ENCODE data around the gene ZNRF1. TPM values are rescaled to one million over a fixed set of nuclear protein-coding genes. Genes with fewer than 3 reads are reported as not detected.

ZNRF1 gene
- total and polyA plus RNA-seq, 2 of the 13 experiments (the other 11 are each of a cell fraction or from before 2014, with no cell fraction given), result 43.9 to 58.7 TPM

- TF ChIP-seq UBTF (CRISPR knock-in tag; IDR thresholded peaks at IDR 0.05) (no peak), ZNF407 (CRISPR knock-in tag; IDR thresholded peaks at IDR 0.05; ENCODE audit: not compliant biosample characterization) (no peak), TOE1 (CRISPR knock-in tag; IDR thresholded peaks at IDR 0.05) (no peak), ERF (CRISPR knock-in tag; IDR thresholded peaks at IDR 0.05) (peak; percentile 50; the same call in 1 of the 2 replicates), DRAP1 (CRISPR knock-in tag; IDR thresholded peaks at IDR 0.05) (peak; percentile 57), EED (CRISPR knock-in tag; IDR thresholded peaks at IDR 0.05) (no peak), HNRNPL (IDR thresholded peaks at IDR 0.05; ENCODE audit: low read depth, low read length) (peak; percentile 65; the same call in 1 of the 2 replicates), SIX1 (CRISPR knock-in tag; IDR thresholded peaks at IDR 0.05; ENCODE audit: borderline replicate concordance) (no peak), TAF15 (IDR thresholded peaks at IDR 0.05; ENCODE audit: low read depth, low read length, poor library complexity, severe bottlenecking) (no peak), AFF4 (CRISPR knock-in tag; IDR thresholded peaks at IDR 0.05) (0 out of 2 replicates have a peak, but pooled peaks have one; percentile 29), NFE2 (CRISPR knock-in tag; IDR thresholded peaks at IDR 0.05) (no peak), DR1 (CRISPR knock-in tag; IDR thresholded peaks at IDR 0.05) (no peak), GFI1 (CRISPR knock-in tag; IDR thresholded peaks at IDR 0.05; ENCODE audit: borderline replicate concordance) (0 out of 2 replicates have a peak, but pooled peaks have one; percentile 55)
Observed at GRCh38 chr16:75053791-75054555, 55.1 kb downstream of the ZNRF1 start (continued).

Data from HepG2 (cell line).